ENCODE data around the gene SLC25A47. TPM values are rescaled to one million over a fixed set of nuclear protein-coding genes. Genes with fewer than 3 reads are reported as not detected.
A peak's percentile ranks its signal among the peaks of the same experiment; 100 is the strongest.
"Not testable (repeated sequence)": the region's sequence is repeated elsewhere in the genome, so short reads cannot be mapped to it uniquely, and the experiment has no call there.

SLC25A47 gene
- total RNA-seq, 2 donors from 2014 or later = not detected

DNA sequence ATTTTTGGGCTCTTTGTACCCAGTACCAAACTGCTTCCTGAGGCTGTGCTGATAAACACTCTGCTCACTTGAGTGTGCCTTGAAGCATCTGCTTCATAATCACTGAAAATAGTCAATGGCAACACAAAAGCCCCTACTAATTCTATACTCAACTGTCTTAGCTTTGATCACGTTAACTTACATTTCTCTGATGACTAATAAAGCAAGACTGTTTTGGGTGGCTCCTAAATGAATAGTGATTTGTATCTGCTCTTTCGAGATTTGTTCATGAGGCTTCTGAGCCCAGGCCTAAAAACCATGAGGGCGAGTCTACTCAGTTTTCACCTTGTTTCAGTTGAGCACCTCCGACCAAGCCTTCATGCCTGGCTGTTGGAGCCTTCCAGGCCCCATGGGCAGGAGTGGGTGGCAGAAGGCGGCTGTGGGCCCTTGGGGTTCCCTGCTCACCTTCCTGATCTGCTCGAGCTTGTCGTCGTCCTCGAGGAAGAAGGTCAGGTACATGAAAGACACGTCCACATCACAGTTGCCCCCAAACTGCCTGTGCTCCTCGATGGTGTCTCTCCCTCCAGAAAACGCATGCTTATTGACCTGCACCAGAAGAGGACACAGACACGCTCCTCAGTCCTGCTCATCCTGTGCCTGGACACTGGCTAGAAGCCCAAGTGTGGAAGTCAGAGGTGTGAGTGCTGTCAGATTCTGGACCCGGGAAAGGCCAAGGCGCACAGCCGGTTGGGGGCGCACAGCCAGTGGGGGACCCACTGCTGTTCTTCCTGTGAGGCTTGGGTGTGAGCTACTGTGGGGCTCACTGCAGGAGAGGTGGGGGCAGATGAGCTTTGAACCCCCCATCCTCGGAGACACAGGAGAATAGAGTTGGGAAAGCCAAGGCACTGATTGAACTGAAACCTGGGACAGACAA lies 13.7 kb downstream of the SLC25A47 start:
- Histone ChIP-seq H3K27ac (no peak overlapping the region), H3K4me1 (peaks cover 0 to 18% of the 10 kb centered on the region in 2 donors), H3K4me3 (no peak overlapping the region), H3K9me3 (no peaks in the 10 kb centered on the region), H3K27me3 (no peaks in the 10 kb centered on the region), H3K36me3 (peaks cover 36% of the 10 kb centered on the region)
- DNase-seq (ENCODE audit: low spot score) = no peak
- TF ChIP-seq, protein P1, sequence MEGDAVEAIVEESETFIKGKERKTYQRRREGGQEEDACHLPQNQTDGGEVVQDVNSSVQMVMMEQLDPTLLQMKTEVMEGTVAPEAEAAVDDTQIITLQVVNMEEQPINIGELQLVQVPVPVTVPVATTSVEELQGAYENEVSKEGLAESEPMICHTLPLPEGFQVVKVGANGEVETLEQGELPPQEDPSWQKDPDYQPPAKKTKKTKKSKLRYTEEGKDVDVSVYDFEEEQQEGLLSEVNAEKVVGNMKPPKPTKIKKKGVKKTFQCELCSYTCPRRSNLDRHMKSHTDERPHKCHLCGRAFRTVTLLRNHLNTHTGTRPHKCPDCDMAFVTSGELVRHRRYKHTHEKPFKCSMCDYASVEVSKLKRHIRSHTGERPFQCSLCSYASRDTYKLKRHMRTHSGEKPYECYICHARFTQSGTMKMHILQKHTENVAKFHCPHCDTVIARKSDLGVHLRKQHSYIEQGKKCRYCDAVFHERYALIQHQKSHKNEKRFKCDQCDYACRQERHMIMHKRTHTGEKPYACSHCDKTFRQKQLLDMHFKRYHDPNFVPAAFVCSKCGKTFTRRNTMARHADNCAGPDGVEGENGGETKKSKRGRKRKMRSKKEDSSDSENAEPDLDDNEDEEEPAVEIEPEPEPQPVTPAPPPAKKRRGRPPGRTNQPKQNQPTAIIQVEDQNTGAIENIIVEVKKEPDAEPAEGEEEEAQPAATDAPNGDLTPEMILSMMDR (IDR thresholded peaks at IDR 0.05) = no peak

- Histone ChIP-seq H3K27me3 (no peaks in the 10 kb centered on the region), H3K36me3 (peaks cover 34% of the 10 kb centered on the region), H3K4me3 (no peak overlapping the region), H3K4me1 (peaks cover 0 to 24% of the 10 kb centered on the region in 2 donors), H3K9me3 (no peaks in the 10 kb centered on the region), H3K27ac (peak overlapping the region in 1 of 2 donors; percentile 58)
- peak; percentile 42 for DNase-seq (ENCODE audit: low spot score)
- TF ChIP-seq, protein P1 (IDR thresholded peaks at IDR 0.05) = no peak
Observed at GRCh38 chr14:100339766-100340422, 16.8 kb downstream of the SLC25A47 start.

DNA sequence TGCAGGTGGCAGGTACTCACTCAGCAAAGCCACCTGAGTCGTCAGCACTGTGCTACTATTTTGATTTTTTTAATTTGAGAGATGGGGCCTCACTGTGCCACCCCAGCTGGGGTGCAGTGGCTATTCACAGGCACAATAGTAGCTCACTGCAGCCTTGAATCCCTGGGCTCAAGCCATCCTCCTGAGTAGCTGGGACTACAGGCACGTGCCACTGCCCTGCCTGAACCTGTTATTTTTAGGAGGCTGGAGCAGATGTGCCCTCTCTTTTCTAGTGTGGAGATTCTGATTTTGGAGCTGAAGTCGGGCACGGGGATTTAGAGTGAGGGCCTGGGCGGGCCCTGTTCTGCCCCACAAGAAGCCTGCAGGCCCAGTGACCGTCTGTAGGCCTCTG lies 17.3 kb downstream of the SLC25A47 start:
- peaks cover 32% of the 10 kb centered on the region for H3K36me3 ChIP-seq
- H3K27ac ChIP-seq = peak overlapping the region; percentile 48 to 58
- H3K9me3 ChIP-seq = no peaks in the 10 kb centered on the region
- peaks cover 0 to 24% of the 10 kb centered on the region in 2 donors for H3K4me1 ChIP-seq
- H3K27me3 ChIP-seq = no peaks in the 10 kb centered on the region
- TF ChIP-seq, protein P1 (IDR thresholded peaks at IDR 0.05) = no peak
- DNase-seq (ENCODE audit: low spot score) = peak; percentile 13
- no peak overlapping the region for H3K4me3 ChIP-seq

- DNase-seq (ENCODE audit: low spot score) = peak; percentile 74
- peaks cover 37% of the 10 kb centered on the region for H3K36me3 ChIP-seq
- TF ChIP-seq, protein P1 (IDR thresholded peaks at IDR 0.05) = no peak
Observed at GRCh38 chr14:100341301-100342031, 18.3 kb downstream of the SLC25A47 start.

GRCh38 chr14:100342195-100342594 lies 19.1 kb downstream of the SLC25A47 start:
- no peaks in the 10 kb centered on the region for H3K9me3 ChIP-seq
- TF ChIP-seq, protein P1 (IDR thresholded peaks at IDR 0.05) = no peak
- peaks cover 0 to 24% of the 10 kb centered on the region in 2 donors for H3K4me1 ChIP-seq
- H3K36me3 ChIP-seq = peaks cover 33% of the 10 kb centered on the region
- DNase-seq (ENCODE audit: low spot score) = no peak
- peak overlapping the region in 1 of 2 donors; percentile 58 for H3K27ac ChIP-seq
- no peak overlapping the region for H3K4me3 ChIP-seq
- no peaks in the 10 kb centered on the region for H3K27me3 ChIP-seq

More at GRCh38 chr14:100341301-100342031, 18.3 kb downstream of the SLC25A47 start:
- Histone ChIP-seq H3K27me3 (no peaks in the 10 kb centered on the region), H3K4me3 (no peak overlapping the region), H3K27ac (peak overlapping the region; percentile 48 to 58), H3K4me1 (peaks cover 0 to 24% of the 10 kb centered on the region in 2 donors), H3K9me3 (no peaks in the 10 kb centered on the region)

DNA sequence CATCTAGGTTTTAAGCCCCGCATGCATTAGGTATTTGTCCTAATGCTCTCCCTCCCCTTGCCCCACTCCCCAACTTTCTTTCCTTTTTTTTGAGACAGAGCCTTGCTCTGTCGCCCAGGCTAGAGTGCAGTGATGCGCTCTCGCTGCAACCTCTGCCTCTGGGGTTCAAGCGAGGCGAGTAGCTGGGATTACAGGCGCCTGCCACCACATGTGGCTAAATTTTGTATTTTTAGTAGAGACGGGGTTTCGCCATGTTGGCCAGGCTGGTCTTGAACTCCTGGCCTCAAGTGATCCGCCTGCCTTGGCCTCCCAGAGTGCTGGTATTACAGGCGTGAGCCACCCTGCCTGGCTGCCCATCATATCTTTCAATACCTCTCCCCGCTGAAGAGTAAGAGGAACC lies 19.7 kb downstream of the SLC25A47 start:
- H3K4me3 ChIP-seq; H3K27me3 ChIP-seq; H3K27ac ChIP-seq; DNase-seq (ENCODE audit: low spot score); H3K9me3 ChIP-seq: not testable (repeated sequence)
- H3K36me3 ChIP-seq = peaks cover 27% of the 10 kb centered on the region
- H3K4me1 ChIP-seq = peaks cover 0 to 24% of the 10 kb centered on the region in 2 donors

DNA sequence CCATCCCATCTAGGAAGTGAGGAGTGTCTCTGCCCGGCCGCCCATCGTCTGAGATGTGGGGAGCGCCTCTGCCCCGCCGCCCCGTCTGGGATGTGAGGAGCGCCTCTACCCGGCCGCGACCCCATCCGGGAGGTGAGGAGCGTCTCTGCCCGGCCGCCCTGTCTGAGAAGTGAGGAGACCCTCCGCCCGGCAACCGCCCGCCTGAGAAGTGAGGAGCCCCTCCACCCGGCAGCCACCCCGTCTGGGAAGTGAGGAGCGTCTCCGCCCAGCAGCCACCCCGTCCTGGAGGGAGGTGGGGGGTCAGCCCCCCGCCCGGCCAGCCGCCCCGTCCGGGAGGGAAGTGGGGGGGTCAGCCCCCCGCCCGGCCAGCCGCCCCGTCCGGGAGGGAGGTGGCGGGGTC lies 21.5 kb downstream of the SLC25A47 start:
- Histone ChIP-seq H3K4me1 (peaks cover 0 to 24% of the 10 kb centered on the region in 2 donors), H3K36me3 (peaks cover 39% of the 10 kb centered on the region)
- not testable (repeated sequence) for H3K4me3 ChIP-seq; H3K27me3 ChIP-seq; H3K9me3 ChIP-seq; H3K27ac ChIP-seq; DNase-seq (ENCODE audit: low spot score)

Measured in right atrium auricular region (tissue), 2 donors.